Measurements from ENCODE around the gene CYTH4.

CYTH4 gene

DNA sequence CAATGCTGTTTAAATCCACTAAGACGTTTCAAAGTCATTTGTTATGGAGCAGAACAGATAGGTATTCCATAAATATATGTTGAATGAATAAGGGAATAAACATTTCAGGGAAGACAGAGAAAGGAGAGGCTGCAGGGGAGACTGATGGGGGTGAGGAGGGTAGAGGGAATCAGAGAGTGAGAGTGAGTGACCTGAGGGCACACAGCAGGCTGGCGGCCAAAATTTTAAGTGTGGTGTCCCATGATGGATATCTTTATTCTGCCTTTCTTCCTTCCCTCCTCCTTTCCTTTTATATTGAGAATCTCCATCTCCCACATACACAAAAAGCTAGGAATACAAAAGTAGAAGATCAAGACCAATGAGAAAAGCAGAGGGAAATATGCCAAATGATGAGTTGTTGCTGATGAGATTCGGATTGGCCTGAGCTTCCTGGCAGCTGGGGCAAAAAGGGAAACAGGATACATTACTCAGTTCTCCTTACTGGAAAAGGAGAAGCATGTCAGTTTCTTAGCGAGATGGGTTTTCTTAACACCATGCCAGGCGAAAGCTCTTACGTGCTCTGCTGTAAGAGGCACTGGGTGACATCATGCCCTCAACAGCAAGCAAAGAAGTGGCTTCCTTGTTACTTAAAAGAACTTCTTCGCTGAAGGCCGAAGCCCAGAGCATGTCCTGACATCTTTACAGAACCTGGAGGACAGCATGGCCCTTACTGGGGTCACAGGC, 11.2 kb upstream of the CYTH4 start:
- DNase-seq (ENCODE audit: low read depth), result peak; percentile 67
- TF ChIP-seq, protein P1, sequence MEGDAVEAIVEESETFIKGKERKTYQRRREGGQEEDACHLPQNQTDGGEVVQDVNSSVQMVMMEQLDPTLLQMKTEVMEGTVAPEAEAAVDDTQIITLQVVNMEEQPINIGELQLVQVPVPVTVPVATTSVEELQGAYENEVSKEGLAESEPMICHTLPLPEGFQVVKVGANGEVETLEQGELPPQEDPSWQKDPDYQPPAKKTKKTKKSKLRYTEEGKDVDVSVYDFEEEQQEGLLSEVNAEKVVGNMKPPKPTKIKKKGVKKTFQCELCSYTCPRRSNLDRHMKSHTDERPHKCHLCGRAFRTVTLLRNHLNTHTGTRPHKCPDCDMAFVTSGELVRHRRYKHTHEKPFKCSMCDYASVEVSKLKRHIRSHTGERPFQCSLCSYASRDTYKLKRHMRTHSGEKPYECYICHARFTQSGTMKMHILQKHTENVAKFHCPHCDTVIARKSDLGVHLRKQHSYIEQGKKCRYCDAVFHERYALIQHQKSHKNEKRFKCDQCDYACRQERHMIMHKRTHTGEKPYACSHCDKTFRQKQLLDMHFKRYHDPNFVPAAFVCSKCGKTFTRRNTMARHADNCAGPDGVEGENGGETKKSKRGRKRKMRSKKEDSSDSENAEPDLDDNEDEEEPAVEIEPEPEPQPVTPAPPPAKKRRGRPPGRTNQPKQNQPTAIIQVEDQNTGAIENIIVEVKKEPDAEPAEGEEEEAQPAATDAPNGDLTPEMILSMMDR (IDR thresholded peaks at IDR 0.05; ENCODE audit: low read depth, low read length), result no peak
- TF ChIP-seq, protein P2, sequence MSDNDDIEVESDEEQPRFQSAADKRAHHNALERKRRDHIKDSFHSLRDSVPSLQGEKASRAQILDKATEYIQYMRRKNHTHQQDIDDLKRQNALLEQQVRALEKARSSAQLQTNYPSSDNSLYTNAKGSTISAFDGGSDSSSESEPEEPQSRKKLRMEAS (IDR thresholded peaks at IDR 0.05; ENCODE audit: low read depth, low read length), result no peak
- TF ChIP-seq POLR2A (IDR thresholded peaks at IDR 0.05; ENCODE audit: extremely low read depth, insufficient read length) (no peak), MYC (IDR thresholded peaks at IDR 0.05; ENCODE audit: low read depth, low read length) (no peak)
- no peak overlapping the region for H3K4me3 ChIP-seq (ENCODE audit: low read depth, low read length)

DNA sequence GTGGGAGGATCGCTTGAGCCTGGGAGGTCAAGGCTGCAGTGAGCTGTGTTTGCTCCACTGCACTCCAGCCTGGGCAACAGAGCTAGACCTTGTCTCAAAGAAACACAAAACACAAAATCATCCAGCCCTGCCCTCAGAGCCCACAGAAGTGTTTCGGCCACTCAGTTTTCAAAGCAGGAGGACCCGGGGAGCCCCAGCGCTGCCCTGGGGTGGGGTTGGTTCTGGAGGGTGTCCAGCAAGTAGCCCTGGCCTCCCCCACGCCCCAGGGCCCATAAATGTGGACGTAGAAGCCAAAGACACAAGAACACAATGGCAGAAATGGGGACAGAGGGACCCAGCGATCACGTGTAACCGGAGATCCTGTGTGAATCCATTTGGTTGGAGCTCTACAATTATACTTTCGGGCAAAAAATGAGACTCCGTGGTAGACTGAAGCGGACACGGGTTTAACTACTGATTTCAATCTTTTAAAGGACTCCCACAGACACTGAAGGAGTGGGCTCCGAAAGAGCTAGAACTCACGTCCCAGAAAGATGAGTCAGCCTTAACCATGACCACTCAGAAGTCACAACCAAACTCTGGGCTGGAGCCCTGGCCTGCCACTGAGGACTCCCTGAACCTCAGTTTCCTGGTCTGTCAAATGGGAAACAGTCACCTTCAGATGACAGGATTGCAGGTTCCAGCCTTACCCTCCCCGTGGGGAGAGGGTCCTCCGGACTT, 9.0 kb upstream of the CYTH4 start:
- DNase-seq (ENCODE audit: low read depth), result peak; percentile 64
- no peak overlapping the region for H3K4me3 ChIP-seq (ENCODE audit: low read depth, low read length)
- TF ChIP-seq MYC (IDR thresholded peaks at IDR 0.05; ENCODE audit: low read depth, low read length), result no peak

DNA sequence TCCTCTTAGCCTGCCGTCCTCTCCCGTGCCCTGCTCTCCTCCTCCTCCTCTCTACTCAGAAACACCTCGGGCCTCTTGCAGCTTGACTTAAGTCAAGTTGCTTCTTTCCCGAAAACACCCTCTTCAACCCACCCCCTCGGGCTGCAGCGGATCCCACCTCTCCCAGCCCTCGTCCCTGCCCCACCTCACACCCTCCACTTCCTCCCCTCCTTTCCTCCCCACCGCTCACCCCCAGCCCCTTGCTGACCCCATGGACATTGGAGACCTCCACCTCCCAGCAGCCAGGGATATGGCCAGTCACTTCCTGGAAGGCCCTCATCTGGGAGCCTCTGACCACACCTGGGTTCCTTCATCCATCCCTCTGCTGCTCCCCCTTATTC, 8.5 kb upstream of the CYTH4 start:
- TF ChIP-seq, protein P1 (IDR thresholded peaks at IDR 0.05; ENCODE audit: low read depth, low read length), result no peak
- TF ChIP-seq, protein P2 (IDR thresholded peaks at IDR 0.05; ENCODE audit: low read depth, low read length), result no peak
- no peak for TF ChIP-seq MYC (IDR thresholded peaks at IDR 0.05; ENCODE audit: low read depth, low read length)
- no peak for TF ChIP-seq POLR2A (IDR thresholded peaks at IDR 0.05; ENCODE audit: extremely low read depth, insufficient read length)
- DNase-seq (ENCODE audit: low read depth), result no peak
- no peak overlapping the region for H3K4me3 ChIP-seq (ENCODE audit: low read depth, low read length)

DNA sequence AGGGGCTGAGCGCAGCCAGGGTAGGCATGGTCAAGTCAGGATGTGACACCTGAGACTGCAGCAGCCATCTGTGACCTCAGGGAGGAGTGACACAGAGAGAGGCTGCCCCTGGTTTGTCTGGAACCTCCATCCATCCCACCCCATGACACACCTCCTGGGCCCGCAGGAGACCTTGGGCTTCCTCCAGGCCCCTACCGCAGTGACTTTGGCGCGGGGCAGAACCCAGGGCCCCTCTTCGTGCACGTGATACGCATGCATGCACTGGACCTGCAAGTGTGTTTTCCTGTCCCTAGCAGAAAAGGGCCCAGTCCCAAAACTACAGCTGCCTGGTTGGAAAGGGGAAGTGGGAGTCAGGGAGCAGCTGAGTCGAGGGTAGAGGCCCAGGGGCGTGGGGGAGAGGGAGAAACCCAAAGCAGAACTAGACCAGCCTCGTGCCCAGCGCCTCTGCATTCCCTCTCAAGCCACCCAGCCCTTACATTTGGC, 7.9 kb upstream of the CYTH4 start:
- TF ChIP-seq, protein P1 (IDR thresholded peaks at IDR 0.05; ENCODE audit: low read depth, low read length), result no peak
- TF ChIP-seq MYC (IDR thresholded peaks at IDR 0.05; ENCODE audit: low read depth, low read length) (no peak), POLR2A (IDR thresholded peaks at IDR 0.05; ENCODE audit: extremely low read depth, insufficient read length) (no peak)
- TF ChIP-seq, protein P2 (IDR thresholded peaks at IDR 0.05; ENCODE audit: low read depth, low read length), result peak; percentile 51; the same call in 1 of the 2 replicates
- H3K4me3 ChIP-seq (ENCODE audit: low read depth, low read length), result no peak overlapping the region
- DNase-seq (ENCODE audit: low read depth), result peak; percentile 91

DNA sequence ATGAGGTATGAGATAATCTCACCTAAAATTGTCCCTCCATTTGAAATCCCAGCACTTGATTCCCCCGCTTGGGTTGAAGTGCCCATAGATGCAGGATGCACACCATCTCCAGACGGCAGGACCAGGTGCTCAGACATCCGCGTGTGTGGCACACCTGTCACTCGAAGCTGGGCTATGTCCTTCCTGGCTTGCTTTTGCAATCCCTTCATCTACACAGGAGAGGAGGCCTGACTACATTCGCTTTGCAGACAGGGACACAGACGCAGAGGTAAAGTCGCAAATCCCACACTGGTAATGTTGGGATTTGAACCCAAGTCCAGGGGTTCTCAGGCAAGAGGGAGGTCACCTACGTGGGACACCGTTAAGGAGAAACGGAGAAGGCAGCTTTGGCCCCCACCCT, 7.2 kb upstream of the CYTH4 start:
- H3K4me3 ChIP-seq (ENCODE audit: low read depth, low read length), result no peak overlapping the region
- TF ChIP-seq POLR2A (IDR thresholded peaks at IDR 0.05; ENCODE audit: extremely low read depth, insufficient read length) (no peak), MYC (IDR thresholded peaks at IDR 0.05; ENCODE audit: low read depth, low read length) (no peak)
- TF ChIP-seq, protein P2 (IDR thresholded peaks at IDR 0.05; ENCODE audit: low read depth, low read length), result no peak
- TF ChIP-seq, protein P1 (IDR thresholded peaks at IDR 0.05; ENCODE audit: low read depth, low read length), result no peak
- DNase-seq (ENCODE audit: low read depth), result no peak

DNA sequence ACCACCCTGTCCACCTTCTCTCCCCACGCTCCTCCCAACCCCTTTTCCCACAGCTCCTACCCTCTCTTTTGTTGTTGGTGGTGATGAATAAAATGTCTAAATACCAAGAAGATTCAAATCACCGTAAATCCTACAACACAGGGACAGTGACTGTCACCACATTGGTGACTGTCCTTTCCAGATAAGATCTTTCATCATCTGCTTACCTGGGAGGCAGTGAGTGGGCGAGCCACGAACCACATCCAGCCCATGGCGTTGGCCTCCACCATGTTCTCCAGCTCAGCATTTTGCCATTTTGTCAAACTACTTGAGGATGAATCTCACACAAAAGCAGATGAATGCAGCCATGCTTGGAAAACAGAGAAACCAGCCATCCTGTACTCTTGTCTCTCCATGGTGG, 6.7 kb upstream of the CYTH4 start:
- TF ChIP-seq, protein P1 (IDR thresholded peaks at IDR 0.05; ENCODE audit: low read depth, low read length), result no peak
- TF ChIP-seq MYC (IDR thresholded peaks at IDR 0.05; ENCODE audit: low read depth, low read length), result no peak
- TF ChIP-seq, protein P2 (IDR thresholded peaks at IDR 0.05; ENCODE audit: low read depth, low read length), result no peak
- no peak for TF ChIP-seq POLR2A (IDR thresholded peaks at IDR 0.05; ENCODE audit: extremely low read depth, insufficient read length)
- H3K4me3 ChIP-seq (ENCODE audit: low read depth, low read length), result no peak overlapping the region
- no peak for DNase-seq (ENCODE audit: low read depth)

Data from NB4 (cell line).